ENCODE data around the gene LUM.

- no peak for TF ChIP-seq EP300 (IDR thresholded peaks at IDR 0.05)
- TF ChIP-seq CTCF (IDR thresholded peaks at IDR 0.05): no peak
- no peak for TF ChIP-seq POLR2AphosphoS5 (IDR thresholded peaks at IDR 0.05)
These were observed 45.9 kb downstream of the LUM start for GRCh38 chr12:91065396-91065795.

Data from upper lobe of left lung (tissue), 4 donors.